ENCODE data around the gene NKAIN2.

The NKAIN2 gene

DNA sequence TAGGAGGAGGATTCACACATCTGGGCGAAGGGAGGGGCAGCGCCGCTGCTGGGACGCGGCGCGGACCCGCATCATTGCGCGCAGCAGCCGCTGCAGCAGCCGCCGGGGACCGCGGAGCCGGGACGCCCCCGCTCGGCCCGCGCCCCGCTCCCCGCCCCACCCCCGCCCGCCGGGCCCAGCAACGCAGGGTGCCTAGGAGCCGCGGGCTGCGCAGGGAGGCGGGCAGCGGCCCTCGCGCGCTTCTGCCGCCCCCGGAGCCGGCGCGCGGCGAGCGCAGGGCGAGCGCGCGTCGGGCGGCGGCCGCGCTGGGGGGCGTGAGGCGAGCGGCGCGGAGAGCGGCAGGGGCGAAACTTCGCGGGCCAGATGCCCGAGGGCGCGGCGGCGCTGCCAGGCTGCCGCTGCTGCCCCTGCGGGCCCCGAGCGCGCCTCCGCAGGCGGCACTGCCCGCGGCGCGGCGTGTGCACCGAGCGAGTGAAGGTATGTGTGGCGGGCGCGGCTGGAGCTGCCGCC is at the start of gene NKAIN2:
Gene NKAIN2 (plus strand): TSS at position 362 of the 510 bp plus-strand sequence.
- TF ChIP-seq, protein P1, sequence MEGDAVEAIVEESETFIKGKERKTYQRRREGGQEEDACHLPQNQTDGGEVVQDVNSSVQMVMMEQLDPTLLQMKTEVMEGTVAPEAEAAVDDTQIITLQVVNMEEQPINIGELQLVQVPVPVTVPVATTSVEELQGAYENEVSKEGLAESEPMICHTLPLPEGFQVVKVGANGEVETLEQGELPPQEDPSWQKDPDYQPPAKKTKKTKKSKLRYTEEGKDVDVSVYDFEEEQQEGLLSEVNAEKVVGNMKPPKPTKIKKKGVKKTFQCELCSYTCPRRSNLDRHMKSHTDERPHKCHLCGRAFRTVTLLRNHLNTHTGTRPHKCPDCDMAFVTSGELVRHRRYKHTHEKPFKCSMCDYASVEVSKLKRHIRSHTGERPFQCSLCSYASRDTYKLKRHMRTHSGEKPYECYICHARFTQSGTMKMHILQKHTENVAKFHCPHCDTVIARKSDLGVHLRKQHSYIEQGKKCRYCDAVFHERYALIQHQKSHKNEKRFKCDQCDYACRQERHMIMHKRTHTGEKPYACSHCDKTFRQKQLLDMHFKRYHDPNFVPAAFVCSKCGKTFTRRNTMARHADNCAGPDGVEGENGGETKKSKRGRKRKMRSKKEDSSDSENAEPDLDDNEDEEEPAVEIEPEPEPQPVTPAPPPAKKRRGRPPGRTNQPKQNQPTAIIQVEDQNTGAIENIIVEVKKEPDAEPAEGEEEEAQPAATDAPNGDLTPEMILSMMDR (IDR thresholded peaks at IDR 0.05): no peak
- TF ChIP-seq ZFX (IDR thresholded peaks at IDR 0.05; ENCODE audit: borderline replicate concordance): no peak
- H3K27ac ChIP-seq: peak within 1 kb of the TSS; percentile 47

DNA sequence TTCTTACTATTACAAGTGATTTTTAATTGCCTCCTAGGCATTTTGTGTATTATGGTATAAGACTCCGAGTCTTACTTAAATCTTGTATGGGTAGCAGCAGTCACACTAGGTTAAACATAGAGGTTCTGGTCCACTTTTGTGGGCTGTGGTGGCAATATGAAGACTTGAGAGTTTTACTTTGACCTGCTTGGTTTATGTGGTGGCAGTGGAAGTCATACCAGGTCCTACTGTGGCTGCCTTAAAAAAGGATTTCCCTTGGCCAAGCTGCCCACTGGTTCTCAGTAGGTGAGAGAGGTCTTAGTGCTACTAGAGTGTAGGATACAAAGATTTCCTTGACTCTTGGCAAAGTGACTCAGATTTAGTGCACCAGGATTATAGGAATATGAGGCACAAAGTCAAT is 44.2 kb upstream of the NKAIN2 start:
- no peak overlapping the region for H3K27ac ChIP-seq
- TF ChIP-seq, protein P1 (IDR thresholded peaks at IDR 0.05): no peak
- no peak for TF ChIP-seq ZFX (IDR thresholded peaks at IDR 0.05; ENCODE audit: borderline replicate concordance)

DNA sequence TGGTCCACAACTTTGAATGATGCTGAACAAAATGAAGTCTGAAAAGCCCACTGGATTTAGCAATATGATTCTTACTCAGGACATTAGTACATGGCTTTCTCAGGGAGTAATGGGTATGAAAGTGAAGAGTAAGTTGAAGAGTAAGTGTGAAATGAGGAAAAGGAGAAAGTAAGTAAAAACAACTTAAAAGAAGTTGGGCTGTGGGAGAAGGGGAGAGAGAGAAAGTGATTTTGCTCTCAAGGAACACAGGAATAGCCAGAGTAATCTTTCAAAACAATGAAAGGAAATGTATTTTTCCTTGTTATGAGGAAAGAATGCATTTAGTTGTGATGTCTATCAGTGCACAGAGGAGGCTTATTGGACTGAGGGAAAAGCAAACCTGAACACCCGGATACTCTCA is 39.8 kb upstream of the NKAIN2 start:
- TF ChIP-seq ZFX (IDR thresholded peaks at IDR 0.05; ENCODE audit: borderline replicate concordance): no peak
- TF ChIP-seq, protein P1 (IDR thresholded peaks at IDR 0.05): no peak
- no peak overlapping the region for H3K27ac ChIP-seq

DNA sequence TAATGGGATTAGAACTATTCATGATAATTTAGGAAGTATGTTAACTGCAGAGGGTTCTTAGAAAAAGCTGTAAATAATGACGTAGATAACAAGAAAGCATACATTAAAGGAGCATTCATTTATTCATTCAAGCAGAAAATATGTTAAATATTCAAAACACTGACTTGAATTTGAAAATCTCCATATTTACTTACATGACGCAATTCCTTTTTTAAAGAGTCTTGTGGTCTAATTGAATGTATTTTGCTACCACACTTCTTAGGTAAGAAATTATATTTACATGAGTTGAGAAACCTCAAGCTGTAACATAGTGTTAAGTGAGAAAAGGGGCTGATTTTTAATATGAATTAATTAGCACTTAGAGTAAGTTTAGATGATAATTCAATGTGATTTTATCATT is 38.9 kb upstream of the NKAIN2 start:
- no peak overlapping the region for H3K27ac ChIP-seq
- TF ChIP-seq, protein P1 (IDR thresholded peaks at IDR 0.05): no peak
- no peak for TF ChIP-seq ZFX (IDR thresholded peaks at IDR 0.05; ENCODE audit: borderline replicate concordance)

DNA sequence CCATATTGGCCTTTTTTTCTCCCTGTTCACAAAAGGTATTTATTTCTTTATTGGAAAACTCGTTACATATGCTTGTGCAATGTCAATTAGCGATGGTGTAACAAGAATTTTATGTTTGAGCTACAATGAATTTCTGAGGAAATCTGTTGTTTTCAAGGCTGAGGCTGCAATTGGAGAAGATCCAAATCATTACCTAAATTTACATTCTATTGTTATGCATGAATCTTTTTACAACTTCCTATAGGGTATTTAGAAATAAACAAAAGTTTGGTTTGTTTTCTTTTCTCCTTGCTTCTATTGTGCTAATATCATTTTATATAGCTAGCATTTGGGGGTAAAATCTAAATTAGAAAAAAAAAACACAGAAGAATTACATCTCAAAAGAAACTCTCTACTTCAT is 34.7 kb upstream of the NKAIN2 start:
- TF ChIP-seq ZFX (IDR thresholded peaks at IDR 0.05; ENCODE audit: borderline replicate concordance): no peak
- TF ChIP-seq, protein P1 (IDR thresholded peaks at IDR 0.05): no peak
- H3K27ac ChIP-seq: no peak overlapping the region

DNA sequence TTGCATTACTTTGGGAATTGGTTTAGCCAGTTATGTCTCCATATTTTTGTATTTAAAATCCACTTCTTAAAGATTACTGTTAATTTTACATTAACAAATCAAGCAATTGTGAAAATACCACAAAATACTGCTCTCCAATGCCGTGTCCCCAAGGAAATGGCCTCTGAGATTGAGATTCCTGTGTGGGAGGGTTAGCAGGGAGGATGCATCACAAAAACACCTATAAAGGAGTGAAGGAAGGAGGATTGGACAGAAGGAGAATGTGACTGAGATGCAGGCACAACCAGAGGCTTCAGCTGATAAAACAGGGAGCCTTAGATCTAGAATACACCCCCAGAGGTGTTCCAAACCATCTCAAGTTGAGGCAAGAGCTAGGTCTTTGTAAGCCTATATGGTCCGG is 34.2 kb upstream of the NKAIN2 start:
- no peak for TF ChIP-seq ZFX (IDR thresholded peaks at IDR 0.05; ENCODE audit: borderline replicate concordance)
- TF ChIP-seq, protein P1 (IDR thresholded peaks at IDR 0.05): no peak
- no peak overlapping the region for H3K27ac ChIP-seq

DNA sequence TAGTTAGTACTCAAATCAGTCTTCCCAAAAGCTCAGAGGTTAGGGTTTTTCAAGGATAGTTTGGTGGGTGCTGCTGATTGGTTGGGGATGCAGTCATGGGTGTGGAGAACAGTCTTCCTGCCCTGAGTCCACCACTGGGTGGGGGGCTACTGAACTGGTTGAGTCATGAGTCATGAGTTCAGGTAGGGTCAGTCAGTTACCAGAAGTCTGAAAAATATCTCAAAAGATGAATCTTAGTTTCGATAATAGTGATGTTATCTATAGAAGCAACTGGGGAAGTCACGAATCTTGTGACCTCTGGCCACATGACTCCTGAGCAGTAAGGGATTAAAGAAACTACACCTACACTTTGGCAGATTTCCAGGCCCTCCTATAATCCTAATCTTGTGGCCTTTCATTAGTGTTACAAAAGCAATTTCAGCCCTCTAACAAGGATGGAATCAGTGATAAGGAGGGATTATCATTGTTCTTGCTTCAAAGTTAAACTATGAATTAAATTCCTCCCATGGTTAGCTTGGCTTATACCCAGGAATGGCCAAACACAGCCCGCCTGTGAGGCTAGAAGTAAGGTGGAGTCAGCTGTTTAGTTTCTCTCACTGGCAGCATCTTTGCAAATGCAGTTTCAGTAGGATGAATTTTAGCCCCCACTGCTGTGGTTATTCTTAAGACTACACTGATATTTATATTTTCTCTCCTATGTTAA is 33.3 kb upstream of the NKAIN2 start:
- no peak overlapping the region for H3K27ac ChIP-seq
- TF ChIP-seq, protein P1 (IDR thresholded peaks at IDR 0.05): no peak
- TF ChIP-seq ZFX (IDR thresholded peaks at IDR 0.05; ENCODE audit: borderline replicate concordance): no peak

Data from 22Rv1 (cell line).